Measurements from ENCODE around the gene TTC12.

GRCh38 chr11:113363996-113364641 is 49.7 kb downstream of the TTC12 start:
- TF ChIP-seq EZH2phosphoT487 (IDR thresholded peaks at IDR 0.05; ENCODE audit: insufficient read depth, low read depth) (no peak), EZH2 (IDR thresholded peaks at IDR 0.05; ENCODE audit: insufficient read depth, poor library complexity, severe bottlenecking) (no peak)
